HG02870 (cell line): Measurements from ENCODE around the gene ASCL2.

Experiments
- ATAC-seq: cut with Tn5 transposase; IDR thresholded peaks from one replicate; pipeline ENCODE4 v1.9.1; 2021; ENCODE audit warnings: mild to moderate bottlenecking, moderate library complexity; ENCODE audit not compliant: unreplicated experiment

Gene ASCL2, protein sequence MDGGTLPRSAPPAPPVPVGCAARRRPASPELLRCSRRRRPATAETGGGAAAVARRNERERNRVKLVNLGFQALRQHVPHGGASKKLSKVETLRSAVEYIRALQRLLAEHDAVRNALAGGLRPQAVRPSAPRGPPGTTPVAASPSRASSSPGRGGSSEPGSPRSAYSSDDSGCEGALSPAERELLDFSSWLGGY

DNA sequence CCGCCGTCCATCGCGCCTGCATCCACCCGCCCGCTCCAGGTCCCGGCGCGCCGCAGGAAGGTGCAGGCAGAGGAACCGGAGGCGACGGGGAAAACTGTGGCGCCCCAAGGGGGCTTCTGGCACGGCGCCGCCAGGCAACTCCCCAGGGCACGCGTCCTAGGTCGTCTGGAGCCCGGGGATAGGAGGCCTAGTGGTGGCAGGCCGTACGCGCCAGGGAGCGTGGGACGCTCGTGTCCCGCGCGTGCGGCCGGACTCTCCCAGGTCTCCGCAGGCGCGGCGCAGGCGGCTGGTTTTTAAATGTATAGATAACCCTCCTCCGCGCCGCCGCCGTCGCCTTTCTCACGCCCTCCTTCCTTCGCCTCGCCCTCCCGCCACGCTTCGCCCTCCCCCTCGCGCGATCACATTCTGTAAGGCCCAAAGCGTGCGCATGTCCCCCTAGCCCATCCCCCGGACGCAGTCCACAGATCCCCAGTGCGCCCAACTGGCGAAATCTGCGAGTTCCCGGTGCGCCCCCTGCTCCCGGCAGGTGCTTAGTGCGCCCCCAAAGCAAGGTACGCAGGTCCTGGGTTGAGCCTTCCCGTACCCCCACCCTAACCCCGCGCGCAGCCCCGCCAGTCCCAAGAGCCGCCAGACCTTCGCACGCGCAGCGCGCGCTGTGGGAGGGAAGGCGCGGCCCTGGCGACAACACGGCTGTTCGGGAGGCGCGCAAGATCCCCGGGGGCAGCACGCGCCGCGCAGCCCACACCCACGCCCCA is at the start of gene ASCL2:
ASCL2 (minus strand) TSS at position 267 of the 755 bp plus-strand sequence; CDS start at position 11, 256 bp downstream.
- ATAC-seq = no peak

DNA sequence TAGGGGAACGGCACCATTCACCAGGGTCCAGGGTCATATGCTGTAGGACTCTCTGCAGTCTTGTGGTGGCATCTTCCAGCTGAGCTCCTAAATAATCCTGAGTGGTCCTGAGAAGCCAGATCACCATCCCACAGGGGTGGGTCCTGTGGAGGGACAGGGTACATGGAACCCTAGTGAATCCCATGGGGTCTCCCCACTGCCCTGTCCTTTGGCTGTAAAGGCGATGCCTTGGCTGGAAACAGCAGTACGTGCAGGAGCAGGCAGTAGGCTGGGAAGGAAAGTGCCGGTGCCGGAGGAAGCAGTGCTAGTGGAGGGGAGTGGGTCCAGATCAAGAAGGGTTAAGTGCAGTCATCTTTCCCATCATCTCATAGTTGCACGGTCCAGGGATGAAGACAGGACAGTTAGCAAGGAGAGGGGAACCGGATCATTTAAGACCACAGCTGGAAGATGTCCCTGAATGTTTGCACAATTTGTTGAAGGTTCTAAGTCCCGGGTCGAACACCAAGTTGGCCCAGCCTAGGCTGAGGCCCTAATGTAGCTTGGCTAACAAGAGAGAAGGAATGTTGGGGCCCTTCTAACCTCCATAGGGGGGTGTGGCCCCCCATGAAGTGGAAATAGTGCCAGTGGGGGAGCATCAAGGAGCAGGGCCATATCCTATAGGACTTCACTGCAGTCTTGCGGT is 49.5 kb upstream of the ASCL2 start:
- ATAC-seq = no peak

DNA sequence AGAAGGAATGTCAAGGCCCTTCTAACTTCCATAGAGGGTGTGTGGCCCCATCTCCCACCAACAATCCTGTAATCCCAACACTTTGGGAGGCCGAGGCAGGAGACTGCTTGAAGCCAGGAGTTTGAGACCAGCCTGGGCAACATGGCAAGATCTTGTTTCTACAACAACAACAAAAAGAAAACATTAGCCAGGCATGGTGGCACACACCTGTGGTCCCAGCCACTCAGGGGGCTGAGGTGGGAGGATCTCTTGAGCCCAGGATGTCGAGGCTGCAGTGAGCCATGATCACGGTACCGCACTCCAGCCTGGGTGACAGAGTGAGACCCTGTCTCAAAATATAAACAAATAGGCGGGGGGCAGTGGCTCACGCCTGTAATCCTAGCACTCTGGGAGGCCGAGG is 48.3 kb upstream of the ASCL2 start:
- no peak for ATAC-seq

DNA sequence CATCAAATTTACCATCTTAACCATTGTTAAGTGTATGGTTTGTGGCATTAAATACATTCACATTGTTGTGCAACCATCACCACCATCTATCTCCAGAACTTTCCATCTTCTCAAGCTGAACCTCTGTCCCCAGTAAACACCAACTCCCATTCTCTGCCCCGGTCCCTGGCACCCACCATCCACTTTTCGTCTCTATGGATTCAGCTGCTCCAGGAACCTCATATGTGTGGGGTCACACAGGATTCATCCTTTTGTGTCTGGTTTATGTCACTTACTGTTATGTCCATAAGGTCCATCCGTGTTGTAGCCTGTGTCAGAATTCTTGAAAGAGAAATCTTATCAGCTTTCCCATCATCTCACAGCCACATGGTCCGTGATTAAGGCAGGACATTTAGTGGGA is 47.7 kb upstream of the ASCL2 start:
- no peak for ATAC-seq

DNA sequence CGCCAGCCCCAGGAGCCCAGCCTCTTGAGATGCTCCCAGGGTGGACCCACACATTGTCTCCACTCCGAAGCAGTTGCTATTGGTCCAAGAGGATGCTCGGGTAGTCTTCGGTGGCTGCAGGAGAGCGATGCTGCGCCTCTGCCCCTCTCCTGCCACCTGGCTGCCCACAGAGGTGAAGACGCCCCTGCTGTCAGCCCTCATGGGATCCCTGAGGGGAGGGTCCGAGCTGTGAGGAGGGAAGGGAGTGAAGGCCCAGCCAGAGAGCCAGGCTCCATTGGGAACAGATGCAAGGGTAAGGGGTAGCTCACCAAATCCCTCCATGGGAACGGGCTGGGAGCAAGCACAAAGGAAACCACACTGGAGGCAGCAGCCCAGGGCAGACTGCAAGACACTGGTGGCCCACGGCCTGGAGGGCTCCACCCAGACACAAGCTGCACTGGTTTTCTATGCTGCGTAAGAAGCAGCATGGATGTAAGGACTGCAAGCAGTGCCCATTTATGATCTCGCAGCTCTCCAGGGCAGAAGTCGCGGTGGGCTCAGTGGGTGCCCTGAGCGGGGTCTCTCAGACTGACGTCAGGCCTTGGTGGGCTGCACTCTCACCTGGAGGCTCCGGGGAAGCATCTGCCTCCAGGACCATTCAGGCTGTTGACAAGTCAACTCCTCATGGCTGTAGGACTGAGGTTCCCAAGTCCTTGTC is 47.1 kb upstream of the ASCL2 start:
- ATAC-seq = no peak

DNA sequence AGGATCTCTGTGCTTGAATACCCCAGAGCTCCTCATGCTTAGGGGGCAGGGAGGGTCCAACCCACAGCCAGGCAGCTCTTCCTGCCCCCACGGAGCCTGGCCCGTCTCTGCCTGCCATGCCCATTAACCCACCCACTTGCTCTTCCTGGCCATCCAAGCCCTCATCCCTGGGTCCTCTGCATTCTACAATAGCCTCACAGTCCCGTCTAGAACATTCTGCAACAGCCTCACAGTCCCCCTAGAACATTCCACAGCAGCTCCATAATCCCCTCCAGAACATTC is 46.5 kb upstream of the ASCL2 start:
- no peak for ATAC-seq

DNA sequence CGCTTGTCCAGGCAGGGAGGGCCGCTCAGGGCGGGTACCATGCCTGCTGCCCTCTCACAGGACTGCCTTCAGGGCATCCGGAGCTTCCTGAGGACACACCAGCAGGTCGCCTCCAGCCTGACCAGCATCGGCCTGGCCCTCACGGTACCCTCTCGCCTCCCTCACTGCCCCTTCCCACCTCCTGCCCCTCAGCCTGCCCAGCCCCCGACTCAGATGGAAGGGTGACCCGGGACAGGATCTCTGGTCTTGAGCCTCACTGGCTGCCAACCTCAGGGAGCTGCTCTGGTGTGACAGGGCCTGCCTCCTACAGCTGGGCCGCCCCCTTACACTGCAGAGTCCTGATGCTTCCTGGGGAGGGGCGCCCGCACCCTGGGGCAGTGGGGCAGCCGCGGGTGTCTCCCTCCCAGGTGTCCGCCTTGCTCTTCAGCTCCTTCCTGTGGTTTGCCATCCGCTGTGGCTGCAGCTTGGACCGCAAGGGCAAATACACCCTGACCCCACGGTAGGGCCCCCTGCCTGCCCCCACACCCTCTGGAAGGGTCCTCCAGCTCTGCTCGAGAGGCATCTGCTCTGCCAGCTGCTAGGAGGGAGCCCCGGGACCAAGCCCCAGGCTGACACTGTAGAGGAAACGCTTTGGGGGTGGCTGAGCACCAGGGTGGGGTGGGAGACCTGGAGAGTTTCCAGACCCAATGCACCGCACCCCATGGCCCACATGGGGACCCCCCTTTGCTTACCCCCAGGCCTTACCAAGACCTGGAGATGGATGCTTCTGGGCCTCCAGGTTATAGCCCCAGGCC is 46.0 kb upstream of the ASCL2 start:
- ATAC-seq = no peak

DNA sequence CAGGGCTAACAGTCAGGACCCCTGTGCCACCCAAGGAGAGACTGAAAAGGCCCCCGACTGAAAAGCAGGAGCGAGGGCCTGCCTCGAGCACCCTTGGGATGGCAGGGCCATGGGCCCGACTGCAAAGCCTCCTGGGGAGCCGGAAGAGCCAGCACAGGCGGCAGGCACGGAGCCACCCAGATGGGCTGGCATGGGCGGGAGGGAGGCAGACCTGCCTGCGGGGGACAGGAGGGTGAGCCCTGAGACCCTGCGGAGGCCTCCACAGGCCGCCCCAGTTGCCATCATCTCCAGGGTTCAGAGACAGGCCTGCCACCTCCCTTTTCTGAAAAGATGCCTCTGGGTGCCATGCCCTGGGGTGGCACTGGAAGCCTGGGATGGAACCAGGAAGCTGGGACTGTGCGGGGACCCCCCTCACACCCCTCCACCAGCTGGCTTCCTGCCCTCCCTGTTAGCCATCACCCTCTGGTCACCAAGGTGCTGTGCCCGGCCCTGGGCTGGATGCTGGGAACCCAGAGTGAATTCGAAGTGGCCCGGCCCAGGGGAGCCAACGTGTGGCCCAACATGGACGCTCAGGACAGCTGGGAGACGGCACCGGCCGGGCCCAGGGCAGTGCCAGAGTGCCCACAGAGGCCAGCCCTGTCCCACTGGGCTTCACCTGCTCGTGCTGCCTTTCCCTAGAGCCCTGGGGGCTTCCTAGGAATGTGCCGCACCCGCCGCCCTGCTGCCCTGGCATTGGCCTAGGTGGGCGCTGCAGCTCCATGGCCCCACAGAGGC is 45.2 kb upstream of the ASCL2 start:
- ATAC-seq = no peak

DNA sequence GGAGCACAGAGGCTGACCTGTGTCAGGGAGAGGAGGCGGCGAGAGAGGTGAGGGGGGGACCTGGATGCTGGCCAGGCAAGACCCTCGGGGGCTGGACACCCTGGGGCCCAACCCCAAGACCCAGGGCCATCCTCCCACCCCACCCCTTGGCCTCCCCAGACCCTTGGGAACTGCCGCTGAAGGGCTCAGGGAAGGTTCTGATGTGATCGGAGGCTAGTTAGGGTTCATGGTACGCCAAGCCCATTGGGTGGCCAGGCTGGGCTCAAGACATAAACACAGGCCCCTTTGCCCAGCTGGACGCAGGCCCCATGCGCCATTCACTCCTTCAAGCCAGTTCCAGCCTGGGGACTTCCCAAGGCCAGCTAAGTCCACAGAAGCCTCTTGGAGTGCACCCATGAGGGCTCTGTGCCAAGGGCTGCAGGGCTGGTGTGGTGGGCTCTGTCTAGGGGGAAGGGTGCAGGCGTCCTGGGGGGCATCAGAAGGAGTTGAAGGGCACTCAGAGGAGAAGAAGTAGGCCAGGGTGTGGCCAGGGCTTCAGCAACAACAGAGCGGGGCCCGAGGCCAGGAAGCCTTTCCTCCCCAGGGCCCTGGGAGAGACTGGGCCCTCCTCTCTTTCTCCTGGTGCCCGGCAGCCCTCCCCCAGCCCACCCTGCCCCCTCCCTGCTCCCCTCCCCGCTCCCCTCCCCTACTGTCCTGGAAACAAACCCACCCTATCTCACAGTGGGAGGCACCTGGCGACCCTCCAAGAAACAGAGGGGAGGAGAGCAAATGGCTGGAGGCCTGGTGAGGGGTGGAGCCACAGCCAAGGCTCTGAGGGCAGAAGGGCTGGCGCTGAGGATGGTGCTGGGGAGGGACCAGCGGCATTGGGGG is 44.4 kb upstream of the ASCL2 start:
- ATAC-seq = no peak

DNA sequence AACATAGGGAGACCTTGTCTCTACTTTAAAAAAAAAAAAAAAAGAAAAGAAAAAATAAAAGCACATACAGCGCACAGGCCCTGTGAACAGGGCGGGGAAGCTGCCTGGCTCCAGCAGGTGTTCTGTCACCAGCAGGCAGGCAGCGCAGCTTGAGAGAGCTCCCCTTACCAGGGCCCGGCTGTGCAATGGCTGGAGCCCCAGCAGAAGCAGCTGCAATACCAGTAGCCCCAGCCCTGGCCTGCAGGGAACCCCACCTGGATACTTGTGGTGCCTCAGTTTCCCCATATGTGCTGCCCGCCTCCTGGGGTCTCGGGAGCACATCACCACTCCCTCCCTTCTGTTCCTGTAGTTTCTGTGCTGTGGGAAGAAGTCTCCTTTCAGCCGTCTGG is 43.7 kb upstream of the ASCL2 start:
- no peak for ATAC-seq

DNA sequence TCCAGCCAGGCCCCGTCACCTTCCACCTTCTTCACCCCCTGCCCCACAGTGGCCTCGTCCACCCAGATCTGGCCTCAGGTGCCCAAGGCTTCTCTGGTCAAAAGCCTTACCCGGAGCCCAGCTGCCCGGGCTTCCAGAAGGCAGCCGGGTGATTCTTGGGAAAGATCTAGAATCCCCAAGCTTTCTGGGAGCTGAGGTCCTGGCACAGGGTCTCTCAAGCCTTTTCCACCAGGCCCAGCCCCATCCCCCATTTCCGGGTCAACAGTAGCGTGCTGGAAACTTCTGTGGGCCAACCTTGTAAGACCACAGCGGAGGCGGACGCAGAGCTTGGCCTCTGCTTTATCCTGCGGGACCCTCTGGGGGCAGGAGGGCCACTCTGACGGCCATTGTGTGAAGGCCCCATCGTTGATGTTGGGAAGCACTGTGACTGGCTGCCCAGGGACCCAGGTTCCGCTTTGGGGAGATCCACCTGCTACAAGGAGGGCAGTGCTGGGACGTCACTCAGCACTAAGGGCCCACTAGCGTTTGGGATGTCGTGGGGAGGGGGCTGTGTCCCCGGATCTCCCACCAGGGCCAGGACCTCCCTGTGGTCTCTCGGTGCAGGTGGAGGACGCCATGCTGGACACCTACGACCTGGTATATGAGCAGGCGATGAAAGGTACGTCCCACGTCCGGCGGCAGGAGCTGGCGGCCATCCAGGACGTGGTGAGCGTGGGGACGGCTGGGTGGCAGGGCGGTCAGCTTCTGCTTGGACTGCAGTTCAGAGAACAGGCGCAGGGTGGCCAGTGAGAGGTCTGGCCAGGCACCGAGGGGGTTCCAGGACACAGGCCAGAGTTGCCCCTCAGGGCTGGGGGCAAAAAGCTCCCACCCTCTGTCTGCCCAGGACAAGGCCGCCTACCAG is 42.9 kb upstream of the ASCL2 start:
- ATAC-seq = no peak

DNA sequence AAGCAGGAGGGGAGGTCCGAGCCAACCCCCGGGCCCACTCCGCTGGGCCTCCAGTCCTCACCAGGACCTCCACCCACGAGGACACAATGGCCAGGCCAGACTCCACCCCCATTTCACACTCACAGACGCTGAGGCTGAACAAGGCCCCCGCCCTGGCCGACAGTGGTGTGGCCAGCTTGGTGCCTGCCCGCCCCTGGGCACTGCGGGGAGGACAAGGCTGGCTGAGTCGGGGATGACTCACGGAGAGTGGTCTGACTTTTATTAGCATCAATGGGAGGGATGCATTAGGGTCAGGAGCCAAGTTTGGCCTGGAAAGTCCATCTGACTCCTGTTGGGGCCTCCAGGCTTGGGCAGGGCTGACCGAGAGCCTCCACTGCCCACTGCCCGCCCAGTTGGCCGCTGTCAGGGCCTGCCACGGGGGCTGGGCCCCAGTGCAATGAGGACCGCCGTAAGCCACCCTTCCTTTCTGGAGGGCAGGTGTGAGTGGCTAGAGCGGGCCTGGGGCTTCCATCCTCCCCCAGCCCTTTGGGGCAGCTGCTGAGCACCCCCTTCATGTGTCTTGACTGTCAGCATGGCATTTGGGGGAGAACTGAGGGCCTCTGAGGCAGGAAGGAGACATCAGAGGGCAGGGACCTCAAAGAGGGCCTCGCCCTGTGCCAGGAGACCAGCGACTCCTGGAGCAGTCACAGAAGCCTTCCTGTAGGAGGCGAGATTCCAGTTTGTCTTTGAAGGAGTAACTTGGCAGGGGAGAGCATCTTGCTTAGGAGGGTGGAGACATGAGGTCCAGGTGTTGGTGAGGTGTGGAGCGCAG is 42.0 kb upstream of the ASCL2 start:
- ATAC-seq = no peak

DNA sequence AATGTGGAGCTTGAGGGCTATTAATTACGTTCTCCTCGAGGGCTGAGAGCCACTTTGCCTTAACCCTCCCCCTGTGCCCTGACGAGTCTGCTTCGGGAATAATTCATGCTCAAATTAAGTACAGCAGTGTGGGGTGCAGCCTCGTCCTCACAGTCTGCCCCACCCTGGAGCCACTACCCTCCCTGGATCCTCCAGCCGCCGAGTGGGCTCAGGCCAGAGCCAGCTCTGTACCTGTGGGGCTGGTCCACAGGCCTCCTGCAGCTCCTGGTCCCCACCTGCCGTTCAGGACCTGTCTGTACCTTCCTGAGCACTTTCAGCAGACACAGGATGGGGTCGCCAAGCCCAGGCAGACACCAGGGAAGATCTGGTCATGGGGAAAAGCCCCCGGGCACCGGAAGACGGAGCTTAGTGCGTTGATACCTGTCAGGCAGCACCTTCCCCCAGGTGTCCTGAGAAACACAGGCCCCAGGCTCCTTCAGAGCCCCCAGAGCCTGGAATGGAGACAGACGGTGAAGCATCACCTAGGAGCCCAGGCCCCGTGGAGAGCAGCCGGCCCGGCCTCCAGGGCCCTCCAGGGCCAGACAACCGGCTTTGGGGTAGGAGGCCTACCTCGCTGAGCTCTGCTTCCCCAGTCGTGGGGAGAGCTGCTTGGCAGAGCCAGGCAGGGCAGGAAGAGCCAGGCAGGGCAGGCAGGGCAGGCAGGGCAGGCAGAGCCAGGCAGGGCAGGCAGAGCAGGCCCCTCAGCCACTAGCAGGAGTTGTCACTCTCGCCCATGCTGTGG is 41.2 kb upstream of the ASCL2 start:
- no peak for ATAC-seq

DNA sequence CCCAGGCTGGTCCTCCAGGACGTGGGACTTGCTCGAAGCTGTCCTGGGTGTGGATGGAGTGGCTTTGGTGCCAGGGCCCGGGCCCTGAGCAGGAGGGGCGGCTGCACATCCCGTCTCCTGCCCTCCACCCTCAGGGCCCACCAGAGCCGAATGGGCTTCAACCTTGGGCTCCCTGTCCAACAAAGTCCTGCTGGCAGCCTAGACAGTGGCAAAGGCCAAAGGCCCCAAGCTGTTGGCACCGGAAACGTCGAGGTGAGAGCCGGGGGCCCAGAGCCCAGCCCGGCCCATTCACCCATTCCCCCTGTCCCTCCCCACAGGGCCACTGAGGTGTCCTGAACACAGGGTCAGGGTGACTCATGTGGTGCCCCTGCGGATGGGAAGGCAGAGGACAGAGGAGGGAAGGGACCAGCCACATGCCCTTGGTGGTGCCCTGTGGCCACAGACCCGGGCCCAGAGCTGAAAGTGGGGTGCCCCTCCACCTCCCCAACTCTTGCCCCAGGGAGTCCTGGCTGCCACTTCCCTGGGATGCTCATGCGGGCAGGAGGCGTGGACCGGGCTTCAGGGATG is 40.5 kb upstream of the ASCL2 start:
- no peak for ATAC-seq

DNA sequence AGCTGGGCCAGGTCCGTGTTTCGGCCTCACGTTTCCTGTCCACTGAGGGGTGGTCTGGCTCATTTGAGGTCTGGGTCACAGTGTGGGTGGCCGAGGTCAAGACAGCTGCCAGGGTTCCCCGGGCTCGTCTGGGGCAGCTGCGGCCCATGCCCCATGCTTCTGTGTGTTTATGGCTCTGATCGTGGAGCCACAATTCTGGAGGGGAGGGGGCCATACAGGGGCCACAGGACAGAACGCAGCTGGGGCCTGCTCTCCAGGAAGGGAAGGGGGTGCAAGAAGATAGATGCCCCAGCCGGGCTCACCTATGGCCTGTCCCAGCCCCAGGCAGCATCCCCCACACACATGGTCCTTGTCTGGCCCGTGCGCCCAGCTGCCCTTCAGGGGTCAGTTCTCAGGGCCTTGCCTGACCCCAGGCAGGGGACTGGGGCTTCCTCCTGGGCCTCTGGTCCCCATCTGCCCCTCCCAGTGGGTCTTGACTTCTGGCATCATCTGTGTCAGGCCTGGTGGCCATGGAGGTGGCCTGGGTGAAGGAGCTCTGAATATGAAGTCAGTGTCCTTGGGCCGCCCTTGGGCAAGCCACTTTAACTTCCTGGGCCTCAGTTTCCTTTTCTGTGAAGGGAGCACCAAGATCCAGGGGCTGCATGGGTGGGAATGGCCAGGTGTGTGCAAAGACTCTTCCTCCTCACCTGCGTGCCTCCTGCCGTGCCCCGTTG is 39.8 kb upstream of the ASCL2 start:
- ATAC-seq = no peak
